Midbrain (tissue), 1 donor: ENCODE data around the gene CISH.

Experiments used
- DNase-seq: peaks from one replicate; lab custom pipeline; 2025; lab: John Stamatoyannopoulos, UW

The CISH gene

DNA sequence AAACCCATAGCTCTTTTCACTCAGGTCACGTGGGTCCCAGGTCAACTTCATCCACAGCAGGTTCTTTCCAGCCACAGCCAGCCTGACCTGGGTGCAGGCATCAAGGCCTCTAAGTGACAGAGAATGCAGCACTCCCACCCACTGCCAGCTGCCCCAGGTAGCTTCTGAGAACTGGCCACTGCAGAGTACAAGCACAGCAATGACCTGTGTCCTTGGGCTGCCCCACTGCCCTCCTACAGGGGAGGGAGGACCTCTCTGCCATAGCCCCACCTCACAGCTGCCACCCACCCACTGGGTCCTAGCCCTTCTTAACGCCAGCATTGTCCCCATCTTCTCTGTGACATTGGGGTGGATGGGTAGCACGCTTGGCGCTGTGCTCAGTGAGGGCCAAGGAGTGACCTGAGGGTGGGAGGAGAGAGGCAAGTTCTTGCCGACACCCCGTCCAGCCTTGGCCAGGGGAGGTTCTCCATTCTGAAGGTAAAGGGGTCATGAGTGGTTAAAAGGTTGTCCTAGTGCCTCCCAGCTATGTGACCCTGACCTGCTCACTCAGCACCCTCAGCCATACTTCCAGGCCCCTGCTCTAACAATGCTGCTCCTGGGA lies 12.4 kb downstream of the CISH start:
- DNase-seq = no peak

DNA sequence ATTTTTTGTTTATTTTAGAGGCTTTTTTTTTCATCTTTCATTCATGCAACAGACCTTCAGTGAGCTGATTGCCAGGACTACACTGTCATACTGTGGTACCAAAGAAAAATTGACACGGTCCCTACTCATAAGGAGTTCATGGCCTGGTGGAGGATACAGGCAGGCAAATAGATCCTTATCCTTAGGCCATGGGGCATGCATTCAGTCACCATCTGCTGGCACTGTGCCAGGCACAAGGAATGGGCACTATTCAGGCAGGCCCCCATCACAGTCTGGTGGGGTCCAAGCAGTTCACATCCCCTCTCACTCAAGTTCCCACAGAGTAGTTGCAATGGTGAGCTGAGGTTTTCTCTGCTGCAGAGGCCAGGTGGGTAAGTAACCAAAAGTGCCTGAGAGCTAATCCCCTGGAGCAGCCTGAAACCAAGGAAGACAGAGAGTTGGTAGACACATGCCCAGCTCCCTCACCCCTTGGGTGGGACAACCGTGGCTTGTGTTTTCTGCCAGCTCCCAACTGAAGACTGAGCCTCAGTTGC lies 17.3 kb downstream of the CISH start:
- no peak for DNase-seq

DNA sequence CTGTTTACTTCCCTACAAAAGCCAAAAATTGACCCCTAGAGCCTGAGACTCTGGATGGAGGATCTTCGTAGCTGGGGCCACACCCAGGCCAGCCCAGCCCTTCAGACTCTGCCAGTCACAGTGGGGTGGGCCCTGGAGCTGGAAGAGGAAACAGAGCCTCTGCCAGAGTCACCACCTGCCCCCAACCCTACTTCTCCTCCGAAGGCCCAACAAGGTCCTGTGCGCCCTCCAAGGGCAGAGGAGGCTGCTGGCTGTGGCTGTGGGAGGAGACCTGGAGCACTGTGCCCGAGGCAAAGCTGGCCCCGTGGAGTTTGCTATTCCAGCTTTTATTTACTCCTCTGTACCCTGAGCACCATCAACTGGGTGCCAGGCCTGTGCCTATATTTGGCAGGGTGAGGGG lies 19.0 kb downstream of the CISH start:
- no peak for DNase-seq

DNA sequence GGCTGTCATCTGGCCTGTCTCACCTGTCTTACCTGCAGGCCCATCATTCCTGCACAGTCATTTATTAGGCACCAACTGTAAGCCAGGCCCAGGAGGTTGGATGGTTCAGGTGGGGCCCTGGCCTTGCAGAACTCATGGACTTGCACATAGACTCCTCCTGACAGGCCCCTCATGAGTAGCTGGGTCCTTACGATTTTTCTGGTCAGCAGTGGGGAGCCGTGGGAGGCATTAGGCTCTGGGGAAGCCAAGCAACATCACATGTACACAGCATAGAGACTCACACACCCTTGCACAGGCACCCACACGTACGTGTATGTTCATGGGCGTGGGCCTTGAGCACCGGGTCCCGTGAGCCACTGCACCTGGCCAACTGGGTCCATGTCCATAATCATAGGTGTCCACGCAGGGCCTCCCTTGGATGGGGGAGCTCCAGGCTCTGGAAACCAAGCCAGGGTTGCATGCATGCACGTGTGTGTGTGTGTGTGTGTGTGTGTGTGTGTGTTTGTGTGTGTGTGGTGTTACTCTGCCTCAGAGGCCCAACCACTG lies 20.3 kb downstream of the CISH start:
- no peak for DNase-seq

GRCh38 chr3:50588759-50589433 lies 22.7 kb downstream of the CISH start:
- no peak for DNase-seq

- no peak for DNase-seq
Measured at GRCh38 chr3:50587806-50588758, 23.5 kb downstream of the CISH start.

DNA sequence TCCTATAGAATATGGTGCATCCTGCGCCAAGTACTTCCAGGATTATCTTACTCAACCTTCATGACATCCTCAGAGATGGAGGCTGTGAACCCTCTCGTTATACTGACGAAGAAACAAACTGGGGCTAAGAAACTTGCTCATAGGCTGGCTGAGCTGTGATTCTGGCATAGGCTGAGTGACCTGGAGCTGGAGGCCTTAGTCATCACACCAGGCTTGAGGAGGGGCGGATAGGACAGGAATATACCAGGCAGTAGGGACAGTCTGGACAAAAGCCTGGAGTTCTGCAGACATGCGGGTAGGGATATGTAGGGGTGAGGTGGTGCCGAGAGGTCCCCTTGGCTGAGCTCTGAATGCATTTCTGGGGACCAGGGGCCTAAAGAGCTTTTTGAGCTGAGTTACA lies 24.2 kb downstream of the CISH start:
- no peak for DNase-seq

DNA sequence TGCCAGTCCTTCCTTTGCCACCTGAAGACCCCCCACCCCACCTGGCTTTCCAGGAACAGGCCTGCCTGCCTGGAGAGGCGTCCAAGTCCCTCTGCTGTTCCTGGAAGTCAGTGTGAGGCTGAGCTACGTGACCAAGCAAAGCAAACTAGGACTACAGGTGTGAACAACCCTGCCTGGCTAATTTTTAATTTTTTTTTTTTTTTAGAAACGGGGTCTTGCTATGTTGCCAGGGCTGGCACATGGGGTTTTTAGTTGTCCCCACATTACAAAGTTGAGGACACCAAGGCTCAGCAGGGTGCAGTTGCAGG lies 24.9 kb downstream of the CISH start:
- DNase-seq = no peak

DNA sequence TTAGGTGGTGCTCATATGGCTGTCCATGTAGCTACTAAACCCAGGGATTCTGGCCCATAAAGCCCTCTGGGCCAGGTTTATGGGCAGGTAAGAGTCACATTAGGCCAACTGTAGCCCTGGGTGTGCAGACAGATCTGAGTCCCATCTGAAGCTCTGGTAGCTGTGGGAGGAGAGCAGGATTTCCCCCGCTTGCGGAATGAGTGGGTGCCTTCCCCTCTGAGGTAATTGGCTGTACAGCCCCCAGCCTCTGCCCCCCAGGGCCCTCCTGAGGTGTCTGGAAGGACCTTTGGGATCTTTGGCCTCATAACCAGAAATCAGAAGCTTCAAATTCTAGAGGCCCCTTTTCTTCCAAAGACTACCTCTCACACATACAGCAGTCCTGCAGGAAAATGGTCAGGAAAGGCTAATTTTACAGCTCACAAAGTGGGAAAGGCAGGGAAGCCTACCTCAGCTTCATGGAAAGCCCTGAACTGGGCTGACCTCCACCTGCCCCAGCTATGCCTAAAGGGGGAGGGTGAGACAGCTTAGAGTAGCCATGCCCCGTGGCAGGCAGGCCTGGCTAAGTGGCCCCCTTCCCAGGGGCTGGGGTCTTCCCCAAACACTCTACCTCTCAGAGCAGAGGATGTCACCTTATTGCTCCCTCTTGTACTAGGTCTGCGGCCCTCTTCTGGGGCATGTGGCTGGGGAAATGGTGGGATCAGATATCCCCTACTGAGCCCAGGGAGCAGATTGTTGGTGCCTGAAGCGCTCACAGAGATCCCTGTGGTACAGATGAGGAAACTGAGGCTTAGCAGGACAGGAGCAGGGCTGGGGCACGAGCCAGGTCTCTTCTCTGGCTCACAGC lies 25.4 kb downstream of the CISH start:
- DNase-seq = no peak

DNA sequence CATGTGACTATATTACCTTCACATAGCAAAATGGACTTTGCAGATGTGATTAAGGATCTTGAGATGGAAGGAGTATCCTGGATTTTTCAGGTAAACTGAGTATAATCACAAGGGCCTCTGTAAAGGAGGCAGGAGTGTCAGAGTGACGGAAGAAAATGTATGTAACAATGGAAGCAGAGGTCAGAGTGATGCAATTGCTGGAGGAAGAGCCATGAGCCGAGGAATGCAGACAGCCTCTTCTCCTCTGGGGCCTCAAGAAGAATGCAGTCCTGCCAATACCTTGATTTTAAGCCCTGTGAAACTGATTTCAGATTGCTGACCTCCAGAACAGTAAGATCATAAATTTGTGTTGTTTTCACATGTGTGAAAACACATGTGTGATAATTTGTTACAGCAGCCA lies 27.2 kb downstream of the CISH start:
- DNase-seq = no peak

DNA sequence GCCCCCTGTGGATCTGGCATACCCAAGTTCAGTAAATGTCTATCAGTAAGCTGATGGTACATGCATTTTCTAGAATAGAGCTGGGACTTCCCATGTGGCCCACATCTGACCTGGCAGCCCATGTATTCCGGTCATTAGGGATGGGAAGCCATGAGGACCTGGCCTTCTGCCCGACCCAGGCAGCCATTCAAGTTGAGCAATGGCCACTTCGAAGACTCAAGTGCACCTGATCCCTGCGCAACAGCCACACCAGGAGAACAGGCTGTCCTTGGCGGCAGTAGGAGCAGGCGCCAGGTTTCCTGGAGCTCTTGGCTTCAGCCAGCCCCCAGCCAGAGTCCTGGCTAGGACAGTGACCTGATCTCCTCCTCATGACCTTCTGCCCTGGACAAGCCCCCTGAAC lies 27.7 kb downstream of the CISH start:
- DNase-seq = peak; percentile 17

- no peak for DNase-seq
Measured at GRCh38 chr3:50582083-50582482, 29.5 kb downstream of the CISH start.

- DNase-seq = no peak
Measured at GRCh38 chr3:50581459-50581842, 30.1 kb downstream of the CISH start.

DNA sequence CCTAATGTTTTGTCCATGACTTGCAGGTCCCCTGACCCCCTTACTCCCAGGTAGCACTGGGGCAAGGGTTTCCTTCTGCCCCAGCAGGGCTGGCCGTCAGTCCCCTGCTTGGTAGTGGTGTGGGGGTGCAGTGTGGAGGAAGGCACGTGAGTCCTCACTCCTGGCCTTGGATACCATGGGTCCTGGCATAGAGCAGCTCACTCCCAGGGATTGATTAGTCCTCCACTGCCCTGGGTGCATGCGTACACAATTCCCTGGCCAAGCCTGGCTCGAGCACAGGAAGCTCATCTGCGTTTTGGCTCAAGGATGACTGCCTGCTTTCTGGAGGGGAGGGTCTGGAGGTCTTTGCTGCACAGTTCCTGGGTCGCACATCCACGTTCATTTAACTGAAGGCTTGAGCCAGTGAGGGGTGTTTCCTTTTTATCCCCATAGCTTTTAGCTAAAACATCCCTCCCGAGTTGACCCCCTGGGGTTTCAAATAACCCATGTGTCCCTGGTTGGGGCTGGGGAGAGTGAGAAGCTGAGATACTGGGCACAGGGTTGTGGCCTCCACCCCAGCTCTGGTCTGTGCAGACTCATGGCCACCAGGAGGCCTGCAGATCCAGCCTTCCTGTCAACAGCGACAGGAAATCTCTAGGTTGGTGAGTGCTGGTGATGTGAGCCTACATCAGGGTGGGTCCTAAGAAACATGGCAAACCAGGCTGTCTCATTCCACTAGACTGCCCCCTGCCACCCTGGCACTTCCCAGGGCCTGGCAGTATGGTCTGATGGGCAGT lies 30.7 kb downstream of the CISH start:
- DNase-seq = no peak

DNA sequence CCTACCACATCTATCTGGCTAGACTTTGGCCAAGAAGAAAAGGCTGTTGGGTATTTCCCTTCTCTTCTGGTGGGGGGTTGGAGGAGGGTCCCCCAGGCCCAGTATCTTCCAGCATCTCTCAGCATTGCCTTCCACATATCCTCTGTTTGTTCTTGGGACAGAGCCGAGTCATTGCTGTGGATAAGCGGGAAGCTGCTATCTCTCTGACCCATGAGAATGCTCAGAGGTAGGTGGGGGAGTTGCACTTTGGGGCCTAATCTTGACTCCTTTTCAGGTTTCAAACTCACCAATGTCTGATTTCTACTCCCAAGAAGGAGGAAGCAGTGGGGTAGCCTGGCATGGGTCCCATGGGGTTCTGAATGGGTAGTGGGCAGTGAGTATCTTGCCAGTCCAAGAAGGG lies 34.2 kb downstream of the CISH start:
- no peak for DNase-seq

DNA sequence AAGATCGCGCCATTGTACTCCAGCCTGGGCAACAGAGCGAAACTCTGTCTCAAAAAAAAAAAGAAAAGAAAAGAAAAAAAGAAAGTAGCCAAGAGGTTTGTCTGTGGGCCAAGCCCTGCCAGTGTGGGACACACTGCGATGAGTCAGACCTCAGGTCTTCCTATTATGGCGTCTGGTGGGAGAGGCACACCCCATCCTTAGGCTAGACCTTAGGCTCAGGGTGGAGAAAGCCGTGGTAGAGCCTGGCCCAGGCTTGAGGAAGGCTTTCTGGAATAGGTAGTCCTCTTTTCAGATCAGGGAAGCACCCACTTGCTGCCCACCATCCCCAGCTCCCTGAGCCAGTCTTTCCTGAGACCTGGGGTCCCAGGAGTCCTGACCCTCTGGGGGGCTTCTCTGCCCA lies 36.2 kb downstream of the CISH start:
- DNase-seq = no peak

DNA sequence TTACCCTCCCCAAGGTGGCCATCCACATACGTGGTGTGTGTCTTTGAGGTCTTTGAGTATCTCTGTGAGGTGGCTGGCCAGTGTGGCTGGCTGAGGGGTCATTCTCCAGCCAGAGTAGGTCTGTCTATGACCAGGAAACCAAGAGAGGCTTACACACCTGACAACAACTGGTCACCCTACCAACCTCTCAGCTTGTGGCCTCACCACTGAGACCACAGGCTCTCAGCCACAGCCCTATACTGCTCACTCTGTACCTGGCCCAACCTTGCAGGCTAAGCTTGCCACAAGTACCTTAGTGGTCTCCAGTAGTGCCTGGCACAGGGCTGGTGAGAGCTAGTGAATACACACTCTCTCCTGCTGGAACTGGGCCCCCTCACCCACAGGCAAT lies 37.1 kb downstream of the CISH start:
- no peak for DNase-seq

- DNase-seq = no peak
Measured at GRCh38 chr3:50573566-50574443, 37.8 kb downstream of the CISH start.

GRCh38 chr3:50572801-50573371 lies 38.7 kb downstream of the CISH start:
- DNase-seq = no peak

- peak; percentile 45 for DNase-seq
Measured at GRCh38 chr3:50572158-50572557, 39.4 kb downstream of the CISH start.
